Fibroblast of pulmonary artery (primary cell): ENCODE measurements around the gene NPEPL1.

Experiments used
- DNase-seq: peaks from one replicate; pipeline ENCODE4 v3.0.0-alpha.2; 2010; ENCODE audit warnings: low read depth
- H3K4me3 ChIP-seq: replicated peaks from 2 replicates; pipeline ENCODE4 v1.5.1; 2011; ENCODE audit warnings: low read depth, mild to moderate bottlenecking, control low read depth, low read length, moderate library complexity
- CTCF ChIP-seq: IDR thresholded peaks from 2 replicates; pipeline ENCODE4 v1.5.1; 2011; ENCODE audit warnings: mild to moderate bottlenecking, control low read depth, low read length, inconsistent platforms; ENCODE audit errors: missing control alignments

NPEPL1 gene

GRCh38 chr20:58684291-58684690 lies 8.3 kb upstream of the NPEPL1 start:
- no peak for DNase-seq
- TF ChIP-seq CTCF: no peak
- no peak overlapping the region for H3K4me3 ChIP-seq

- no peak overlapping the region for H3K4me3 ChIP-seq
- no peak for TF ChIP-seq CTCF
- DNase-seq: no peak
These were observed 6.6 kb upstream of the NPEPL1 start for GRCh38 chr20:58685988-58686387.

- no peak for DNase-seq
- no peak for TF ChIP-seq CTCF
- H3K4me3 ChIP-seq: no peak overlapping the region
These were observed 4.2 kb upstream of the NPEPL1 start for GRCh38 chr20:58688414-58688813.

GRCh38 chr20:58688840-58689239 lies 3.8 kb upstream of the NPEPL1 start:
- no peak overlapping the region for H3K4me3 ChIP-seq
- DNase-seq: peak; percentile 17
- TF ChIP-seq CTCF: no peak

- no peak overlapping the region for H3K4me3 ChIP-seq
- TF ChIP-seq CTCF: no peak
- peak; percentile 71 for DNase-seq
These were observed 2.0 kb upstream of the NPEPL1 start for GRCh38 chr20:58690396-58691135.

GRCh38 chr20:58691773-58692578 lies 624 bp upstream of the NPEPL1 start:
- DNase-seq: peak; percentile 67
- no peak overlapping the region for H3K4me3 ChIP-seq
- TF ChIP-seq CTCF: no peak
